A673 (cell line): ENCODE data around the gene DMKN. TPM values are rescaled to one million over a fixed set of nuclear protein-coding genes. Genes with fewer than 3 reads are reported as not detected.

ENCODE experiments used
- BruUV-seq: library from RNA; stranded (reverse); fragments of 400-500 nt; replicated peaks from 2 replicates; lab custom pipeline; 2021; lab: Mats Ljungman, UMichigan
- CTCF ChIA-PET: fragments of 300-600 bp; sonication (Branson Sonifier 250); formaldehyde crosslinking; loops from one replicate; lab custom pipeline; 2022; ENCODE audit warnings: antibody characterized with exemption; lab: Charles Lee
- POLR2A ChIA-PET: fragments of 300-600 bp; sonication (Branson Sonifier 250); formaldehyde crosslinking; loops from one replicate; lab custom pipeline; 2022; ENCODE audit warnings: antibody characterized with exemption; ENCODE audit not compliant: low non-redundant PET; lab: Charles Lee
- DNase-seq: peaks from one replicate; pipeline ENCODE4 v3.0.0-alpha.2; 2015; ENCODE audit warnings: low spot score
- H3K27ac ChIP-seq: fragments of 200-600 bp; sonication (generic); 2 replicates; pipeline ENCODE4 v1.5.1; 2016; ENCODE audit warnings: mixed run types, low read depth, mild to moderate bottlenecking, mixed read lengths, antibody characterized with exemption, low read length; ENCODE audit not compliant: poor library complexity, severe bottlenecking
- H3K27me3 ChIP-seq: fragments of 200-600 bp; sonication (generic); replicated peaks from 2 replicates; pipeline ENCODE4 v1.6.1; 2017; ENCODE audit warnings: mixed run types, low read depth, mild to moderate bottlenecking, mixed read lengths, antibody characterized with exemption, low read length; ENCODE audit not compliant: insufficient read depth, poor library complexity
- H3K36me3 ChIP-seq: fragments of 200-600 bp; sonication (generic); 2 replicates; pipeline ENCODE4 v1.6.1; 2016; ENCODE audit warnings: mixed run types, mild to moderate bottlenecking, mixed read lengths, antibody characterized with exemption, low read length; ENCODE audit not compliant: insufficient read depth, poor library complexity, severe bottlenecking
- H3K4me1 ChIP-seq: fragments of 200-600 bp; sonication (generic); 2 replicates; pipeline ENCODE4 v1.6.1; 2017; ENCODE audit warnings: mixed run types, mild to moderate bottlenecking, mixed read lengths, antibody characterized with exemption, low read length; ENCODE audit not compliant: insufficient read depth, poor library complexity, severe bottlenecking
- H3K4me3 ChIP-seq: fragments of 200-600 bp; sonication (generic); 2 replicates; pipeline ENCODE4 v1.5.1; 2016; ENCODE audit warnings: low read depth, mixed run types, mild to moderate bottlenecking, mixed read lengths, low read length; ENCODE audit not compliant: poor library complexity, severe bottlenecking
- H3K9me3 ChIP-seq: fragments of 200-600 bp; sonication (generic); 2 replicates; pipeline ENCODE4 v1.6.1; 2016; ENCODE audit warnings: mixed run types, low read depth, mild to moderate bottlenecking, mixed read lengths, antibody characterized with exemption, low read length; ENCODE audit not compliant: poor library complexity, severe bottlenecking
- CTCF ChIP-seq: fragments of 300-800, 200-600 bp; sonication (generic); conservative IDR thresholded peaks from 2 replicates; pipeline ENCODE4 v1.5.1; 2017; ENCODE audit warnings: low read depth, mild to moderate bottlenecking, antibody characterized with exemption, low read length, moderate library complexity, mixed read lengths
- EZH2 ChIP-seq: fragments of 200-600 bp; sonication (generic); IDR thresholded peaks from 2 replicates; pipeline ENCODE4 v1.6.1; 2017; ENCODE audit warnings: borderline replicate concordance, low read depth, mild to moderate bottlenecking, mixed read lengths, antibody characterized with exemption, low read length; ENCODE audit not compliant: poor library complexity, severe bottlenecking
- intact Hi-C: fragments of 100-400 bp; cut with micrococcal nuclease; formaldehyde crosslinking; loops from one replicate; pipeline ENCODE4 v1.10.0; 2022; ENCODE audit not compliant: unreplicated experiment
- total RNA-seq: library from RNA; stranded (reverse); gene quantifications from 2 replicates; pipeline ENCODE4 v1.2.3, GENCODE V29; 2021

DMKN gene
- total RNA-seq, 1 experiment from 2014 or later: not detected

- CTCF ChIA-PET: no interaction called here
- H3K9me3 ChIP-seq: no peaks in the 10 kb centered on the region
- peak; percentile 92 for DNase-seq
- POLR2A ChIA-PET: no interaction called here
- TSS peak; percentile 82 for BruUV-seq
- no peaks in the 10 kb centered on the region for H3K27me3 ChIP-seq
- intact Hi-C loops: no loop called here
- H3K36me3 ChIP-seq: no peaks in the 10 kb centered on the region
- H3K4me1 ChIP-seq: peaks cover 11% of the 10 kb centered on the region
- peak within 1 kb of the TSS; percentile 83 for H3K27ac ChIP-seq
- TF ChIP-seq EZH2: no peak
- TF ChIP-seq CTCF: no peak
- peak within 1 kb of the TSS; percentile 93 for H3K4me3 ChIP-seq
Measured at GRCh38 chr19:35545001-35545854, 31.8 kb upstream of the DMKN start, which contains the start of gene TMEM147. TMEM147 (plus strand) TSS chr19:35545626; CDS start chr19:35545740, 114 bp downstream.

GRCh38 chr19:35544110-35544802 lies 30.8 kb upstream of the DMKN start:
- Histone ChIP-seq H3K27ac (peak overlapping the region; percentile 83), H3K4me1 (peaks cover 11% of the 10 kb centered on the region), H3K4me3 (peak overlapping the region; percentile 93), H3K9me3 (no peaks in the 10 kb centered on the region), H3K36me3 (no peaks in the 10 kb centered on the region), H3K27me3 (no peaks in the 10 kb centered on the region)
- BruUV-seq: no TSS peak
- DNase-seq: no peak
- POLR2A ChIA-PET: no interaction called here
- intact Hi-C loops: no loop called here
- CTCF ChIA-PET: no interaction called here
- no peak for TF ChIP-seq EZH2
- no peak for TF ChIP-seq CTCF

GRCh38 chr19:35543280-35544109 lies 30.0 kb upstream of the DMKN start:
- no peaks in the 10 kb centered on the region for H3K9me3 ChIP-seq
- ChIA-PET POLR2A (no interaction called here), CTCF (no interaction called here)
- peaks cover 11% of the 10 kb centered on the region for H3K4me1 ChIP-seq
- intact Hi-C loops: no loop called here
- no peak overlapping the region for H3K27ac ChIP-seq
- BruUV-seq: no TSS peak
- DNase-seq: no peak
- TF ChIP-seq CTCF (no peak), EZH2 (no peak)
- H3K4me3 ChIP-seq: no peak overlapping the region
- no peaks in the 10 kb centered on the region for H3K27me3 ChIP-seq
- no peaks in the 10 kb centered on the region for H3K36me3 ChIP-seq
